CD14-positive monocyte (primary cell): Measurements from ENCODE around the gene ZDHHC5. TPM values are rescaled to one million over a fixed set of nuclear protein-coding genes. Genes with fewer than 3 reads are reported as not detected.

Experiments
- DNase-seq, 3 donors: peaks; one replicate each; pipeline ENCODE4 v3.0.0-alpha.2; 2011 to 2022
- H2AFZ ChIP-seq: 2 replicates; pipeline ENCODE4 v1.6.0; 2012; ENCODE audit warnings: mild to moderate bottlenecking, low read depth, low read length, inconsistent platforms; ENCODE audit not compliant: insufficient read depth, poor library complexity, severe bottlenecking
- H3K27ac ChIP-seq, 2 donors: 1 replicate in 1 of 2; 2 replicates in 1 of 2; pipeline ENCODE4 v1.5.1; 2012 to 2013; ENCODE audit warnings: low read length in 2 of 2, control low read depth in 1 of 2, inconsistent platforms in 1 of 2, low read depth in 1 of 2, mild to moderate bottlenecking in 1 of 2
- H3K27me3 ChIP-seq, 2 donors: one replicate each; pipeline versions ENCODE4 v1.6.0 to v1.6.1; 2011 to 2013; ENCODE audit warnings: low read length in 2 of 2; ENCODE audit not compliant: control insufficient read depth in 2 of 2, insufficient read depth in 2 of 2
- H3K36me3 ChIP-seq, 2 donors: replicated peaks in 1 of 2; 1 replicate in 1 of 2; 2 replicates in 1 of 2; pipeline versions ENCODE4 v1.5.1 to v1.6.1; 2012 to 2013; ENCODE audit warnings: low read length in 2 of 2, control low read depth in 1 of 2, inconsistent platforms in 1 of 2, mild to moderate bottlenecking in 1 of 2; ENCODE audit not compliant: insufficient read depth in 2 of 2, control insufficient read depth in 1 of 2
- H3K4me1 ChIP-seq, 2 donors: 1 replicate in 1 of 2; 2 replicates in 1 of 2; pipeline versions ENCODE4 v1.5.1 to v1.6.1; 2012 to 2013; ENCODE audit warnings: low read length in 2 of 2, control low read depth in 1 of 2, inconsistent platforms in 1 of 2, mild to moderate bottlenecking in 1 of 2, moderate library complexity in 1 of 2; ENCODE audit not compliant: insufficient read depth in 2 of 2, control insufficient read depth in 1 of 2
- H3K4me2 ChIP-seq: replicated peaks from 2 replicates; pipeline ENCODE3; 2012; ENCODE audit warnings: low read length, moderate library complexity, mild to moderate bottlenecking; ENCODE audit not compliant: poor library complexity, severe bottlenecking; ENCODE audit errors: extremely low read depth
- H3K4me3 ChIP-seq, 3 experiments: fragments of 200-600 bp in 1 of 3; sonication (generic) in 1 of 3; replicated peaks in 1 of 3; 1 replicate in 2 of 3; 2 replicates in 1 of 3; pipeline ENCODE4 v1.5.1; 2011 to 2013; ENCODE audit warnings: low read length in 3 of 3, mild to moderate bottlenecking in 3 of 3, control low read depth in 2 of 3, low read depth in 2 of 3, inconsistent platforms in 1 of 3, moderate library complexity in 1 of 3
- H3K79me2 ChIP-seq: 2 replicates; pipeline ENCODE4 v1.6.0; 2012; ENCODE audit warnings: mild to moderate bottlenecking, control low read depth, inconsistent platforms, low read length, moderate library complexity; ENCODE audit not compliant: insufficient read depth
- H3K9ac ChIP-seq: 2 replicates; pipeline ENCODE4 v1.6.0; 2017; ENCODE audit warnings: low read length, mild to moderate bottlenecking; ENCODE audit not compliant: insufficient read depth, poor library complexity, severe bottlenecking
- H3K9me3 ChIP-seq, 2 donors: replicated peaks in 1 of 2; 1 replicate in 1 of 2; 2 replicates in 1 of 2; pipeline versions ENCODE4 v1.5.1 to v1.6.1; 2012 to 2013; ENCODE audit warnings: low read length in 2 of 2, control low read depth in 1 of 2; ENCODE audit not compliant: control insufficient read depth in 1 of 2, insufficient read depth in 1 of 2
- H4K20me1 ChIP-seq: 2 replicates; pipeline ENCODE4 v1.6.0; 2012; ENCODE audit warnings: mild to moderate bottlenecking, low read length, control low read depth, moderate library complexity; ENCODE audit not compliant: insufficient read depth
- H3K27ac Mint-ChIP-seq, 7 donors: one replicate each; pipeline ENCODE4 v1.8.0; 2020; ENCODE audit warnings: mild to moderate bottlenecking in 7 of 7, mixed read lengths in 7 of 7, moderate library complexity in 6 of 7, inconsistent platforms in 2 of 7
- H3K27me3 Mint-ChIP-seq, 3 donors: one replicate each; pipeline ENCODE4 v1.8.0; 2021 to 2022; ENCODE audit warnings: low read depth in 3 of 3, mild to moderate bottlenecking in 3 of 3, mixed read lengths in 3 of 3, moderate library complexity in 3 of 3, inconsistent platforms in 1 of 3
- H3K36me3 Mint-ChIP-seq, 2 donors: one replicate each; pipeline ENCODE4 v1.8.0; 2020; ENCODE audit warnings: mixed read lengths in 2 of 2, inconsistent platforms in 1 of 2, mild to moderate bottlenecking in 1 of 2
- H3K4me1 Mint-ChIP-seq: one replicate; pipeline ENCODE4 v1.8.0; 2020; ENCODE audit warnings: mild to moderate bottlenecking, mixed read lengths
- H3K4me3 Mint-ChIP-seq, 2 donors: one replicate each; pipeline ENCODE4 v1.8.0; 2020; ENCODE audit warnings: mild to moderate bottlenecking in 2 of 2, mixed read lengths in 2 of 2, moderate library complexity in 1 of 2
- H3K9me3 Mint-ChIP-seq, 7 donors: one replicate each; pipeline ENCODE4 v1.8.0; 2020 to 2022; ENCODE audit warnings: mixed read lengths in 7 of 7, mild to moderate bottlenecking in 6 of 7, moderate library complexity in 6 of 7, inconsistent platforms in 2 of 7
- CTCF ChIP-seq: fragments of 200-600 bp; IDR thresholded peaks from one replicate; pipeline ENCODE4 v1.8.0; 2022; ENCODE audit warnings: antibody characterized with exemption, mild to moderate bottlenecking
- WGBS: methylation state at CpG from one replicate; pipeline ENCODE4 v1.1.5; 2013; ENCODE audit warnings: missing lambda C conversion rate; ENCODE audit not compliant: insufficient coverage; 5-methylcytosine and 5-hydroxymethylcytosine counted together
- intact Hi-C, 2 donors: fragments of 100-400 bp; cut with micrococcal nuclease; formaldehyde crosslinking; loops; one replicate each; pipeline versions ENCODE4 v1.15.0 to v1.15.1; 2023
- polyA plus RNA-seq, 3 donors: library from polyadenylated mRNA; depleted of rRNA in 1 of 3; unstranded in 2 of 3; stranded (reverse) in 1 of 3; fragments of 300-500 nt in 2 of 3; fragments of >200 nt in 1 of 3; fragmentation: Illumina TruSeq in 2 of 3; gene quantifications; 1 replicate in 2 of 3; 2 replicates in 1 of 3; pipeline ENCODE4 v1.2.3, GENCODE V29; 2012 to 2021
- small RNA-seq: library from RNA; depleted of rRNA; stranded (forward); fragments of <200 nt; gene quantifications from one replicate; pipeline ENCODE3, GENCODE V24; 2012; ENCODE audit warnings: low read depth; ENCODE audit not compliant: insufficient read length

ZDHHC5 gene
- polyA plus RNA-seq, 3 donors: 28.6 to 37.9 (median 31.8) TPM

DNA sequence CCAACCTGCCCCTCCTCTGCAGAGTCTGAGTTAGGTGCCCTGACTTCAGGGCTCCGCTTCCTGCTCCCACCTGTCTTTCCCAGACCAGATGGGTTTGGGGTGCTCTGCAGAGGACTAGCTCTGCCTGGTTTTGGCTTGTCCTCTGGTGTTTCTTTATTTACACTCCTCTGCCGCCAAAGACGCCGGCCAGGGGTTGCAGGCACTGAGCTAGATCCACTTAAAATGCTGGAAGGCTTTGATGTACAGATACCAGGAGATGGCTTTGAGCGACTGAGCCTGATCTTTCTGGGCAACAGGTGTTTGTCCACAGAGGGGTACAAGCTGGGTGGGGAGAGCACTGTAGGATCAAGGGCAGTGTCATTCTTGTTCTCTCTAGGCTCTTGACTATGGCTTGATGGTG lies 77.3 kb downstream of the ZDHHC5 start:
- H4K20me1 ChIP-seq: peaks cover 27% of the 10 kb centered on the region
- H2AFZ ChIP-seq: no peak overlapping the region
- WGBS: 93% methylated on average over 5 of the region's 5 CpGs
- H3K9ac ChIP-seq: no peak overlapping the region
- Mint-ChIP-seq H3K27ac (peak overlapping the region in 3 of 7 donors; percentile 21 to 71 (median 28)), H3K4me3 (no peak overlapping the region), H3K27me3 (no peaks in the 10 kb centered on the region), H3K36me3 (peaks cover 41 to 43% of the 10 kb centered on the region in 2 donors), H3K4me1 (peaks cover 14% of the 10 kb centered on the region), H3K9me3 (no peaks in the 10 kb centered on the region)
- H3K9me3 ChIP-seq: no peaks in the 10 kb centered on the region
- no peaks in the 10 kb centered on the region for H3K27me3 ChIP-seq
- no peak for TF ChIP-seq CTCF
- H3K27ac ChIP-seq: no peak overlapping the region
- peaks cover 15 to 17% of the 10 kb centered on the region in 2 donors for H3K4me1 ChIP-seq
- peaks cover 22% of the 10 kb centered on the region for H3K79me2 ChIP-seq
- H3K36me3 ChIP-seq: peaks cover 31 to 51% of the 10 kb centered on the region in 2 donors
- intact Hi-C loops: no loop called here
- H3K4me3 ChIP-seq: no peak overlapping the region
- DNase-seq: no peak
- no peak overlapping the region for H3K4me2 ChIP-seq

GRCh38 chr11:57746920-57747319 lies 79.0 kb downstream of the ZDHHC5 start:
- Mint-ChIP-seq H3K4me3 (no peak overlapping the region), H3K27me3 (no peaks in the 10 kb centered on the region), H3K9me3 (no peaks in the 10 kb centered on the region), H3K4me1 (peaks cover 13% of the 10 kb centered on the region), H3K36me3 (peaks cover 40 to 45% of the 10 kb centered on the region in 2 donors), H3K27ac (peak overlapping the region in 2 of 7 donors; percentile 1 to 60)
- H3K4me3 ChIP-seq: no peak overlapping the region
- no peak overlapping the region for H3K9ac ChIP-seq
- H3K9me3 ChIP-seq: no peaks in the 10 kb centered on the region
- TF ChIP-seq CTCF: no peak
- no CpG with 5 or more reads among the region's 1 CpG for WGBS
- H3K4me1 ChIP-seq: peaks cover 9% of the 10 kb centered on the region in 2 donors
- peaks cover 31 to 48% of the 10 kb centered on the region in 2 donors for H3K36me3 ChIP-seq
- H3K27ac ChIP-seq: no peak overlapping the region
- H3K27me3 ChIP-seq: no peaks in the 10 kb centered on the region
- intact Hi-C loops: no loop called here
- no peak overlapping the region for H3K4me2 ChIP-seq
- H4K20me1 ChIP-seq: peaks cover 24% of the 10 kb centered on the region
- no peak overlapping the region for H2AFZ ChIP-seq
- DNase-seq: no peak
- peaks cover 16% of the 10 kb centered on the region for H3K79me2 ChIP-seq

Small RNAs within 50 kb of the gene (small RNA-seq; reads per million reads assigned to genes)
- gene MIR130A (245 reads per million, percentile 98 among the genes with 10 or more reads in this experiment), gene TMX2-CTNND1 (not detected)

Other genes with a start within 250 kb of the ZDHHC5 start
- gene SLC43A3, start 241.0 kb upstream of the ZDHHC5 start, polyA plus RNA-seq: 100 to 1,000 TPM in 2 of 3 donors, 10 to 100 TPM in 1; 82.4 to 116 (median 109) TPM
- under 1 TPM; 0.40 to 0.53 (median 0.44) TPM for gene RTN4RL2, start 207.6 kb upstream of the ZDHHC5 start, polyA plus RNA-seq
- 1 to 10 TPM; 5.4 to 6.2 (median 5.8) TPM for gene SLC43A1, start 152.4 kb upstream of the ZDHHC5 start, polyA plus RNA-seq
- 10 to 100 TPM; 30.4 to 62.1 (median 58.3) TPM for gene TIMM10, start 137.4 kb upstream of the ZDHHC5 start, polyA plus RNA-seq
- gene SMTNL1, start 130.5 kb upstream of the ZDHHC5 start, polyA plus RNA-seq: not detected
- gene UBE2L6, start 100.4 kb upstream of the ZDHHC5 start, polyA plus RNA-seq: 100 to 1,000 TPM; 101 to 284 (median 268) TPM
- gene SERPING1, start 70.4 kb upstream of the ZDHHC5 start, polyA plus RNA-seq: 10 to 100 TPM in 1 of 3 donors, 1 to 10 TPM in 2; 7.3 to 10.8 (median 8.5) TPM
- gene YPEL4, start 18.2 kb upstream of the ZDHHC5 start, polyA plus RNA-seq: under 1 TPM in 2 of 3 donors, not detected in 1; 0.36 to 0.56 TPM
- 10 to 100 TPM in 2 of 3 donors, 1 to 10 TPM in 1; 7.6 to 17.9 (median 12.9) TPM for gene CLP1, start 10.4 kb upstream of the ZDHHC5 start, polyA plus RNA-seq
- 10 to 100 TPM in 1 of 3 donors, 1 to 10 TPM in 2; 7.1 to 11.3 (median 9.2) TPM for gene MED19, start 44.1 kb downstream of the ZDHHC5 start, polyA plus RNA-seq
- gene TMX2, start 44.5 kb downstream of the ZDHHC5 start, polyA plus RNA-seq: 10 to 100 TPM; 28.9 to 71.6 (median 52.9) TPM
- 100 to 1,000 TPM in 2 of 3 donors, 10 to 100 TPM in 1; 99.5 to 260 (median 206) TPM for gene SELENOH, start 73.4 kb downstream of the ZDHHC5 start, polyA plus RNA-seq
- under 1 TPM in 1 of 3 donors, not detected in 2; 0.10 TPM for gene BTBD18, start 83.7 kb downstream of the ZDHHC5 start, polyA plus RNA-seq
- gene CTNND1, start 93.7 kb downstream of the ZDHHC5 start, polyA plus RNA-seq: 10 to 100 TPM; 10.8 to 36.0 (median 13.7) TPM